Measurements from ENCODE around the gene SCN10A.

The SCN10A gene

GRCh38 chr3:38763569-38763968 lies 52.4 kb downstream of the SCN10A start:
- no peak for DNase-seq

- DNase-seq = no peak
Observed at GRCh38 chr3:38758557-38758956, 57.5 kb downstream of the SCN10A start.

GRCh38 chr3:38757721-38758120 lies 58.3 kb downstream of the SCN10A start:
- no peak for DNase-seq

GRCh38 chr3:38756892-38757291 lies 59.1 kb downstream of the SCN10A start:
- no peak for DNase-seq

- DNase-seq = no peak
Observed at GRCh38 chr3:38755130-38755529, 60.9 kb downstream of the SCN10A start.

GRCh38 chr3:38746641-38747040 lies 69.4 kb downstream of the SCN10A start:
- DNase-seq = no peak

- DNase-seq = no peak
Observed at GRCh38 chr3:38743043-38743442, 73.0 kb downstream of the SCN10A start.

GRCh38 chr3:38742550-38742949 lies 73.5 kb downstream of the SCN10A start:
- DNase-seq = no peak

- no peak for DNase-seq
Observed at GRCh38 chr3:38740537-38740936, 75.5 kb downstream of the SCN10A start.

GRCh38 chr3:38739931-38740330 lies 76.1 kb downstream of the SCN10A start:
- no peak for DNase-seq

- no peak for DNase-seq
Observed at GRCh38 chr3:38739396-38739689, 76.7 kb downstream of the SCN10A start.

GRCh38 chr3:38738630-38739395 lies 77.2 kb downstream of the SCN10A start:
- no peak for DNase-seq

- no peak for DNase-seq
Observed at GRCh38 chr3:38731522-38731921, 84.5 kb downstream of the SCN10A start.

- no peak for DNase-seq
Observed at GRCh38 chr3:38730281-38730680, 85.7 kb downstream of the SCN10A start.

GRCh38 chr3:38728008-38728407 lies 88.0 kb downstream of the SCN10A start:
- DNase-seq = no peak

- no peak for DNase-seq
Observed at GRCh38 chr3:38726751-38727150, 89.3 kb downstream of the SCN10A start.

GRCh38 chr3:38725726-38726419 lies 90.1 kb downstream of the SCN10A start:
- DNase-seq = no peak

GRCh38 chr3:38724392-38724736 lies 91.7 kb downstream of the SCN10A start:
- no peak for DNase-seq

- DNase-seq = no peak
Observed at GRCh38 chr3:38723569-38724391, 92.2 kb downstream of the SCN10A start.

GRCh38 chr3:38722781-38723568 lies 93.0 kb downstream of the SCN10A start:
- no peak for DNase-seq

GRCh38 chr3:38721207-38721772 lies 94.7 kb downstream of the SCN10A start:
- no peak for DNase-seq

- no peak for DNase-seq
Observed at GRCh38 chr3:38720465-38720864, 95.6 kb downstream of the SCN10A start.
